ENCODE data around the gene PPA2.

DNA sequence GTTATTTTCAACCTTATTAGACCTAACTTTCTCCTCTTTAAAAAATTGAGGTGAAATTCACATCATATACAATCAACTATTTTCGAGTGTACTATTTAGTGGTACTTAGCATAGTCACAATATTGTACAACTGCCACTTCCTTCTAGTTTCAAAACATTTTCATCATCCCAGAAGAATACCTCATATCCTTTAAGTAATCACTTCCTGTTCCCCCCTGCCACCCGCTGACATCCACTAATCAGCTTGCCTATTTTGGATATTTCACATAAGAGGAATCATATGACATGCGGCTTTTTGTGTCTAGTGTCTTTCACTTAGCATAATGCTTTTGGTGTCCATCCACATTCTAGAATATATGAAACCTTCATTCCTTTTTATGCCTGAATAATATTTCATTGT is 10.0 kb upstream of the PPA2 start:
- TF ChIP-seq JUND (IDR thresholded peaks at IDR 0.05; ENCODE audit: low read depth, low read length) (no peak), ASH2L (IDR thresholded peaks at IDR 0.05; ENCODE audit: borderline replicate concordance, low read depth) (no peak), KLF5 (IDR thresholded peaks at IDR 0.05; ENCODE audit: partially characterized antibody) (no peak), BACH1 (IDR thresholded peaks at IDR 0.05; ENCODE audit: borderline replicate concordance) (no peak), ZBTB11 (CRISPR knock-in tag; IDR thresholded peaks at IDR 0.05) (no peak), REST (IDR thresholded peaks at IDR 0.05; ENCODE audit: low read depth, low read length) (no peak), EZH2 (IDR thresholded peaks at IDR 0.05; ENCODE audit: borderline replicate concordance, control insufficient read depth, low read depth, low read length) (no peak), RFX5 (IDR thresholded peaks at IDR 0.05; ENCODE audit: low read depth, low read length) (no peak)
- TF ChIP-seq, protein P1, sequence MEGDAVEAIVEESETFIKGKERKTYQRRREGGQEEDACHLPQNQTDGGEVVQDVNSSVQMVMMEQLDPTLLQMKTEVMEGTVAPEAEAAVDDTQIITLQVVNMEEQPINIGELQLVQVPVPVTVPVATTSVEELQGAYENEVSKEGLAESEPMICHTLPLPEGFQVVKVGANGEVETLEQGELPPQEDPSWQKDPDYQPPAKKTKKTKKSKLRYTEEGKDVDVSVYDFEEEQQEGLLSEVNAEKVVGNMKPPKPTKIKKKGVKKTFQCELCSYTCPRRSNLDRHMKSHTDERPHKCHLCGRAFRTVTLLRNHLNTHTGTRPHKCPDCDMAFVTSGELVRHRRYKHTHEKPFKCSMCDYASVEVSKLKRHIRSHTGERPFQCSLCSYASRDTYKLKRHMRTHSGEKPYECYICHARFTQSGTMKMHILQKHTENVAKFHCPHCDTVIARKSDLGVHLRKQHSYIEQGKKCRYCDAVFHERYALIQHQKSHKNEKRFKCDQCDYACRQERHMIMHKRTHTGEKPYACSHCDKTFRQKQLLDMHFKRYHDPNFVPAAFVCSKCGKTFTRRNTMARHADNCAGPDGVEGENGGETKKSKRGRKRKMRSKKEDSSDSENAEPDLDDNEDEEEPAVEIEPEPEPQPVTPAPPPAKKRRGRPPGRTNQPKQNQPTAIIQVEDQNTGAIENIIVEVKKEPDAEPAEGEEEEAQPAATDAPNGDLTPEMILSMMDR (IDR thresholded peaks at IDR 0.05 in 2 of 3, conservative IDR thresholded peaks at IDR 0.05 in 1 of 3; ENCODE audit: control insufficient read depth in 2 of 3, extremely low read depth in 1 of 3, insufficient read depth in 1 of 3, low read depth in 3 of 3, low read length in 3 of 3) = no peak

Measured in GM12878 (cell line).